Measurements from ENCODE around the gene SCN8A.
"Not testable (repeated sequence)": the region's sequence is repeated elsewhere in the genome, so short reads cannot be mapped to it uniquely, and the experiment has no call there.

Gene SCN8A

DNA sequence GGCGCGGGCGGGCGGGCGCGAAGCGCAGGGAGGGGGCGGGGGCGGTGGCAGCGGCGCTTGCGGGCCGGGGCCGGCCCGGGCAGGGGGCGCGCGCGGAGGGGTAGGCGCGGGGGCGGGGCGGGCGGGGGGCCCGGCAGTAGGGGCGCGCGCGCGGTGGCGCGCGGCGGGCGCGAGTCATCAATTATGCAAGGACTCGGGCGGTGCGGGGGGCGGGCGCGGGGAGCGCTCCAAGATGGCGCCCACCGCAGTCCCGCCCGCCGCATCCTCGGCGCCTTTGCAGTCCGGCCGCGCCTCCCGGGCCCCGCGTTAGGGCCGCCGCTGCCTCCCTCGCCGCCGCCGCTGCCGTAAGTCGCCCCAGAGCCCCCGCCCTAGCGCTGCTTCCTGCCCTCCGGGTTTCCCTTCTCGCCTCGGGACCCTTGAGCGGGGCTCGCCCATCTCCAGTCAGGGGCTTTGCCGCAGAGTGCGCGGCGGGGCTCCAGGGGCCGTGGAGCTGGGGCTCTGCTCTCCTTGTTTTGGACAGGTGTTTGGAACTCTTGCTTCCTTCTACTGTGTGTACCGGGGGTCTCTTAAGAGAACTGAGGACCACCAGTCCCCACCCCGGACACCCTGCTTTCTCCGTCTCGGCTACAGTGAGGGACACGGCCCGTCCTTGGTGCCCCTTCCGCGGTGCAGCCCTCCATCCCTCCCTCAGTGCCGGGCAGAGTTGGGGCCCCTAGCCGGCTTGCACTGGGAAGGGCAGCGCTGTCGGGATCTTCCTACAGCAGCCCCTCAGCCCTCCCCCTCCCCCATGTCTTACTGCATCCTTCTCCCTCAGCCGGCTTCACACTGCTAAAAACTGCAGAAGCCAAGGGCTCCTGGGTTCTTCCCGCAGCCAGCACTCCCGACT is at the start of gene SCN8A:
Gene SCN8A (plus strand): TSS at position 218 of the 886 bp plus-strand sequence. CDS start 71,585 bp downstream, outside the sequence.
- DNase-seq: peak in 1 of 2 experiments; percentile 89

DNA sequence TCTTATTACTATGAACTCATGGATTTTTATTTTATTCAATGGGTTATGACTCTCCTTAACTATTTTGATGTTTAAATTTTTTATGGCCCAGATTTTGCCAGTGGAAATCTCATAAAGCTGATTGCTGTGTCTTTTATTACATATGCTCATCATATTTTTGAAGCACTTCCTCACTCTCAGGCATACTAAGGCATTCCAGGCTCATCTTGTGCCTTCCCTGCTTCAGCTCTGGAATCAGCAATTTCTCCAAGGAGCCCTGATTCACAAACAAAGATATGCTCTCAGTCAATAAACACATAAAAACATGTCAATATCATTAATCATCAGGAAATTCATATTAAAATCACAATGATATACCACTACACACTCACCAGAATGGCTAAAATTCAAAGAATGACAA is 44.9 kb upstream of the SCN8A start:
- DNase-seq: no peak

DNA sequence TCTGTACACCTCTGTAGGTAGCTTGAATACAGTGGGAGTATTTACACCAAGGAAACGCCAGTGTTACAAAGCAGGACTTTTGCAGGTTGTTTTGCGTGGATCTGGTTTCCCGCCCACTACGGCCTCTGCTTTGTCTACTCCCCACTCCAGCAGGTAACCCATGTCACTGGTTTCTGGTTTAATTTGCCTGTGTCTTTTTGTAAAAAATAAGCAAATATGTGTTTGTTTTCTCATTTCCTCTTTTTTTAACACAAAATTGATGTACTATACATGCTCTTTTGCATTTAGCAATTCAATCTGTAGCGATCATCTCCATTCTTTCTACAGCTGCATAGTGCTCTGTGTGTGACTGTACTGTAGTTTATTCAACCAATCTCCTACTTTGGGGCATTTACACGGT is 43.4 kb upstream of the SCN8A start:
- DNase-seq: no peak

DNA sequence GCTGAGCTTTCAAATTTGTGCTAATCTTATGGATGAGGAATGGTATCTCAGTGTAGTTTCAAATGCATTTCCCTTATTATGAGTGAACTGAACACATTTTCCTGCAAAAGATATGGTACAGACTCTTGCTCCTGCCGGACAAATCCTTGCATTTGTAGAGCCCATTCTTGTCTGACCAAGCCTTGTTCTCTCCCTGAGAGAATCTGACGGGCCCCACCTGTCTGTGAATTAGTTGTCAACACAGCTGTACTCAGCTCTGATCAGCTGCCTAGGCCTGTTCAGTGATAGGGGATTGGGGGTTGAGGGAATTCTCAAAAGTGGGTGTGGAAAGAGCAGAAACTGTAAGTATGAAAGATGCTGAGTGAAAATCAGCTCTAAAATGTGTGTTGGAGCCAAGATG is 42.8 kb upstream of the SCN8A start:
- no peak for DNase-seq

DNA sequence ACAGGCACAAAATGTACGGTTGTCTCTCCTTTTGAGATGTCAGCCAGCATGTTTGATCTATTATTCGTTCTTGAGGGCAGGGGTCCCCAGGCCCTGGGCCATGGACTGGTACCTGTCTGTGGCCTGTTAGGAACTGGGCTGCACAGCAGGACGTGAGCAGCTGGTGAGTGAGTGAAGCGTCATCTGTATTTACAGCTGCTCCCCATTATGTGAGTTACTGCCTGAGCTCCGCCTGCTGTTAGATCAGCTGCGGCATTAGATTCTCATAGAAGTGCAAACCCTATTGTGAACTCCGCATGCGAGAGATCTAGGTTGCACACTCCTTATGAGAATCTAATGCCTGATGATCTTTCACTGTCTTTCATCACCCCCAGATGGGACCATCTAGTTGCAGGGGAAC is 41.4 kb upstream of the SCN8A start:
- DNase-seq: no peak

DNA sequence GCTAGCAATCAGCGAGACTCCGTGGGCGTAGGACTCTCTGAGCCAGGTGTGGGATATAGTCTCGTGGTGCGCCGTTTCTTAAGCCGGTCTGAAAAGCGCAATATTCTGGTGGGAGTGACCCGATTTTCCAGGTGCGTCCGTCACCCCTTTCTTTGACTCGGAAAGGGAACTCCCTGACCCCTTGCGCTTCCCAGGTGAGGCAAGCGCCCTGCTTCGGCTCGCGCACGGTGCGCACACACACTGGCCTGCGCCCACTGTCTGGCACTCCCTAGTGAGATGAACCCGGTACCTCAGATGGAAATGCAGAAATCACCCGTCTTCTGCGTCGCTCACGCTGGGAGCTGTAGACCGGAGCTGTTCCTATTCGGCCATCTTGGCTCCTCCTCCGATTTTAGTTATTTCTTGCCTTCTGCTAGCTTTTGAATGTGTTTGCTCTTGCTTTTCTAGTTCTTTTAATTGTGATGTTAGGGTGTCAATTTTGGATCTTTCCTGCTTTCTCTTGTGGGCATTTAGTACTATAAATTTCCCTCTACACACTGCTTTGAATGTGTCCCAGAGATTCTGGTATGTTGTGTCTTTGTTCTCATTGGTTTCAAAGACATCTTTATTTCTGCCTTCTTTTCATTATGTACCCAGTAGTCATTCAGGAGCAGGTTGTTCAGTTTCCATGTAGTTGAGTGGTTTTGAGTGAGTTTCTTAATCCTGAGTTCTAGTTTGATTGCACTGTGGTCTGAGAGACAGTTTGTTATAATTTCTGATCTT is 22.6 kb upstream of the SCN8A start:
- not testable (repeated sequence) for DNase-seq

DNA sequence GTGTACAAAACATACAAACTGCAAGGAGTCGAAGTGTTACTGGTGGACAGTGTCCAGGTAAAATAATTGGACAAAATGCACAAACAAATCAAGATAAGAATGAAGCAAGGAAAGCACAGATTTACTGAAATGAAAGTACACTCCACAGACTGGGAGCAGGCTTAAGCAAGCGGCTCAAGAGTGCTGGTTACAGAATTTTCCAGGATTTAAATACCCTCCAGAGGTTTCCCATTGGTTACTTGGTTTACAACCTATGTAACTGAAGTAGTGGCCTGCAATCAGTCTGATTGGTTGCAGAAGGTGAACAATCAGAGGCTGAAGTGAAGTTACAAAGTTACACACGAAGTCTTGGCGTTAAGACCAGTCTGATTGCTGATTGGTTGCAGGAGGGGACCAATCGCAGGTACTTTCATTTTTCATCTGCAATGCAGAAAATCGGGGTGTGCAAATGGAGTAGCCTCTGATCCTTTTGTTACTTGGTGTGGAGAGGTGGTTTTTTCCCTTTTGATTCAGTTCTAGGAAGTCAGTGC is 11.6 kb upstream of the SCN8A start:
- DNase-seq: no peak

DNA sequence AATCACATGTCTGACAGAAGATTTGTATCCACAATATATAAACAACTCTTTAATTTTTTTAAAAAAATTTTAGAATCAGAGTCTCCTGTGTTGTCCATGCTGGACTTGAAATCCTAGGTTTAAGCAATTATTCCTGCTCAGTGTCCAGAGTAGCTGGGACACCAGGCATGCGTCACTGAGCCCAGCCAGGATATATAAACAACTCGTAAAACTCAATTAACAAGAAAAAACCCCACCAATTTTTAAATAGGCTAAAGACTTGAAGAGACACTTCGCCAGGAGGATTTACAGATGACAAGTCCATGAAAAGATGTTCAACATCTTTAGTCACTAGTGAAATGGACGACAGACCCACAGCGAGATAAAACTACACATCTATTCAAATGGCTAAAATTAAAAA is 2.0 kb upstream of the SCN8A start:
- no peak for DNase-seq

DNA sequence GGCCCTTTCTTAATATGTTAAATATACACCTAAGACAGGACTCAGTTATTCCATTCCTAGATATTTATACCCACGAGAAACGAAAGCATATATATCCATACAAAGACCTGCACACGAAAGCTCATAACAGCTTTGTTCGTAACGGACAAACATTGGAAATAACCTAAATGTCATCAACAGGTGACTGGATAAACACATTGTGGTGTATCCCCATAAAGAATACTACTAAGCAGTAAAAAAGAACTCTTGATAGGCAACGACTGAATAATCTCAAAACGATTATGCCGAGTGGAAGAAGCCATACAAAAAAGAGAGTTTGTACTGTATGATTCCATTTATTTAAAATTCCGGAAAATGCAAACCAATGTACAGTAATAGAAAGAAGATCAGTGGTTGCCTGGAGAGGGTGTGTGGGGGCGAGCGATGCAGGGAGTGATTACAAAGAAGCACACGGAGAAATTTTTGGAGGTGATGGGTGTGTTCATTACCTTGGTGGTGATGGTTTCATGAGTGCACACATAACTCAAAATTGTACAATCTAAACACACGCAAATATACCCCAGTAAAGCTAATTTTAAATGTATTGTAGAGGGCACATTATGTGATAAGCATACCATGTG is 1.4 kb upstream of the SCN8A start:
- DNase-seq: no peak

DNA sequence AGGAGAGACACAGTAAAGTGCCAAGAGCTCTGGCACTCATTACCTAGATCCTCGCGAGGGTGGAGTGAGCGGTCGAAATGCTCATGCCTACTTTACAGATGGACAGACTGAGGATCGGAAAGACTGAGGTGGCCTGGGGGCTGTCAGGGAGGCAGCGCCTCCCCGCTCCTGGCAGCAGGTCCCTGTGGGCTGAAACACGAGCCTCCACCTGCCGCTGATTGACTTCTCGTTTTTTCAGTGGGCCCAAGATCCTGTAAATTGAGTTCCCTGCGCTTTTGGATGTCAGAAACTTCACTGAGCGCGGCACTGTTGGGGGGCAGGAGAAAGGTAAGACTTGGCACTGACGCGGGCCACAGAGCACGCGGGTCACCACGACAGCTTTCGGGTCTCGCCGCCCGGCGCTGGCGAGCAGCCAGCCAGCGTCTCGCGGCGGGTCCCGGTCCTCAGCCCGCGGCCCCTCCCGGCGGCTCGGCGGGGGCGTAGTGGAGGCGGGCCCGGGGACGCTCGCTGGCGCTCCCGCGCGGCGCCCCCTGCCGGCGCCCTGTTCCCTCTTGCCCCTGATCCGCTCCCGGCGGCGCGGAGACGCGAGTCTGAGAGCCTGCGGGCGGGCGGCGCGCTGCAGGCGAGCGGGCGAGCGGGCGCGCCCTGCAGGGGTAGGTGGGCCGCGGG is 552 bp upstream of the SCN8A start:
- peak; percentile 57 to 89 for DNase-seq

DNA sequence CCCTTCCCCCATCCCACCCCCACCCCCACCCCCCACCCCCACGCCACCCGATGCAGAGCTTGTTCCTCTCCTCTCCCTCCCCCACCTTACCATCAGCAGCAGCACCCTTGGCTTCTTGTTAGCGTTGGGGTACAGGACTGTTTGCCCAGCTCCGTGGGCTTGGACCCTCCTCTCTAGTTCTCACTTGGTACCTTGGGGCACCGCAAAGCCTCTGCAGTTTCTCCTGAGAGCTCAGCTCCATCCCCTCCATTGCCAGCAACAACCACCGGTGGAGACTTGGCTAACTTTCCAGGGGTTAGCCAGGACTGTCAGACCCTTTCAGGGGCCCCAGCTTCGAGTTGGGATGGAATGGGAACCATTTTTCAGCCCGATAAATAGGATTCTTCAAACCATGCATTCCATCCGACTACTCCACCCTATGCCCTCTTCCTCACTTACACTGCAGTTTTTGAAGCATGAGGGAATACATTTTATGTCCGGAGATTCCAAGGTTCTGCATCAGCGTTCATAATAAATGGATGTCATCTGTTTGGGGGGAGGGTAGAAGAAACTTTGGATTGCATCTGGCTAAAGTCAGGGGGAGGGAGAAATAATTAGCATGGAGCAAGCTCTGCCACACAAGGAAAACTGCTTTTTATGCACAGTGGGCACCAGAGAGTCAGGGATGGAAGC is 1.1 kb downstream of the SCN8A start:
- DNase-seq: peak in 1 of 2 experiments; percentile 37

DNA sequence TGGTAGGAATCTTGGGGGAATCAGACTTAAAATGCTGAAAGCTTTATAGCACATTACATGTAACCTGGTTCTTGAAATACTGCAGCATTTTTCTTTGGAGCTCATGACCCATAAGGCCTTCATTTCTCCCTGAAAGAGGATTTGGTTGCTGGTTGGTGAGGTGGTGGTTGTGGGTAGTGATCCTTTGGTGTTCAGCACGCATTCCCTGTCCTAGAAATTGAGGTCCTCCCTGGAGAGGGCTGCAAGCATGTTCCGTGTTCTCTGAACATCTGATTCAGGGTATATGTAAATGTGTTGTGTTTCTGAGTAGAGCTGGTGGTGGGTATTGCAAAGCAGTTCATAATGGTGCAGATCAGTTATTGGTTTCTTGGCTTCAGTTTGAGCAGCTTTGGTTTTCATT is 2.0 kb downstream of the SCN8A start:
- DNase-seq: no peak

DNA sequence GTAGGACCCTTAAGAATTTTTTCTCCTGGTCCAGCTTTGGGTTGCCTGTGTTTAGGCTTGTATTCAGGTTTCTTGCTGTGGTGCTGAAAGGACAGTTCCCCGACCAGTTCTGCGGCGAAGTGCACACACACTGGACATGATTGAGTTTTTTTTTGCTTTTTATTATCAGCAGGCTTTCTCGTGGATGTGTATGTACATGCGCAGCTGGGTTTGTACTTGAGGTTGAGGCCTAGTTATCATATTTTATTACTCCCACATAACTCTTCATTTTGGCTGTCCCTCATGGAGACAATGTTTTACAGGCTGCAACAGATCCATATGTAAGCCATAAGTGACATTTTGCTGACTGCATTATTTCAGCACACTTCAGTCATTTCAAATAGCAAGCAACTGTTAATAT is 2.5 kb downstream of the SCN8A start:
- DNase-seq: no peak

DNA sequence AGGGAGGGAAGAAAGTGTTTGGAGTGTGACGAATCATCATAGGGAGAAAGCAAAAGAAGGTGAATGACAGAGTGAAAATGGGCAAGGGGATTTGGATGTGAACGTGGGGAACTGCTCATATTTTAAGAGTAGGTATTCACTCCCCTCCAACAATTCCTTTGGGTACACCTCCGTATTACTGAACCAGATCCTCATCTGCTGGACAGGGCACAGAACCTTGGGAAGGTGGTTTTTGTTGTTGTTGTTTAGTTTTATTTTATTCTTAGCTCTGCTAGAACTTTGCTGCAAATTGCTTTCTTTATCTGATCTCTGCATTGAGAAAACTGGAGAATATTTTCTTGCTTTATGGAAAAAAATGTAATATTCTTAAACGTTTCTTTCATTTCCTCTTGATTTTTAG is 7.1 kb downstream of the SCN8A start:
- DNase-seq: no peak

DNA sequence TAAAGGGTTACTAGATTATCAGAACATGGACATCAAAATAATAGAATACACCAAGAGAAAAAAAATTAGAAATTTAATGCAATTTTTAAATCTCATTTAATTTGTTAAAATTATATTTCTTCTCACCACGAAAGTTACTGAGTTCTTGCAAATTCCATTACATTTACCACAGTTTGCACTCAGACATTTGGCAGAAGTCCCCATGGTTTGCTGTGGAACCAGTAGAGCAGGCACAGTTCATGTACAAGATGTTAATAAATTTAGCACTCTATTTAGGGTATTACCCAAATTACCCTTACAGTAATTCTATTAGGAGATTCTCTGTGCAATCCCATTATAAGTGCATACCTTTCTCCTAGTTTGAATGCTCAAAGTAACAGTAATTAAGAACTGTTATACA is 9.7 kb downstream of the SCN8A start:
- no peak for DNase-seq

DNA sequence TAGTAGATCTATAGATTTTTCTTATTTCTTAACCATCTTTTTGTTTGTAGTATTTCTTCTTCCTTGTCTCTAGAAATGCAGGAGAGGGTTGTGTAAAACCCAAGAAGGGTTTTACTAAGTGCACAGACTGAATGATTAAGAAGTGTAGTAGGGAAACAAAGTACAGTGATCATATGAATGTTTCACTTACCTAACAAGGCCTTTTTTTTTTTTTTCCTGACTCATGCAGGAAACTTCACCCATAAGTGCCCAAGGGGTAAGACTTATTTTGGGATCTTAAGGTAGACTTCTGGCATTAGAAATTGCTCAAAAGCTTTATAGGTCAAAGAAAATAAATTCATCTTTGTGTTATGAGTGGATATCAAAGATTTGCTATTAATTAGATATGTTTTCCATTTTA is 10.2 kb downstream of the SCN8A start:
- DNase-seq: no peak

DNA sequence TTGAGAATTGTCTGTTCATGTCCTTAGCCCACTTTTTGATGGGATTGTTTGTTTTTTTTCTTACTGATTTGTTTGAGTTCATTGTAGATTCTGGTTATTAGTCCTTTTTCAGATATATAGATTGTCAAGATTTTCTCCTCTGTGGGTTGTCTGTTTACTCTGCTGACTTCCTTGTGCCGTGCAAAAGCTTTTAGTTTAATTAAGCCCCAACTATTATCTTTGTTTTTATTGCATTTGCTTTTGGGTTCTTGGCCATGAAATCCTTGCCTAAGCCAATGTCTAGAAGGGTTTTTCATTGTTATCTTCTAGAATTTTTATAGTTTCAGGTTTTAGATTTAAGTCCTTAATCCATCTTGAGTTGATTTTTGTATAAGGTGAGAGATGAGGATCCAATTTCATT is 14.9 kb downstream of the SCN8A start:
- not testable (repeated sequence) for DNase-seq

DNA sequence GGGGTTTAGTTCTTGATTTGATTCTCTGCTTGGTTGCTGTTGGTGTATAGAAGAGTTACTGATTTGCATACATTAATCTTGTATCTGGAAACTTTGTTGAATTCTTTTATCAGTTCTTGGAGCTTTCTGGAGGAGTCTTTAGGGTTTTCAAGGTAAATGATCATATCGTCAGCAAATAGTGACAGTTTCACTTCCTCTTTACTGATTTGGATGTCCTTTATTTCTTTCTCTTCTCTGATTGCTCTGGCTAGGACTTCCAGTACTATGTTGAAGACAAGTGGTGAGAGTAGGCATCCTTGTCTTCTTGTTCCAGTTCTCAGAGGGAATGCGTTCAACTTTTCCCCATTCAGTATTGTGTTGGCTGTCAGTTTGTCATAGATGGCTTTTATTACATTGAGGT is 16.2 kb downstream of the SCN8A start:
- not testable (repeated sequence) for DNase-seq

DNA sequence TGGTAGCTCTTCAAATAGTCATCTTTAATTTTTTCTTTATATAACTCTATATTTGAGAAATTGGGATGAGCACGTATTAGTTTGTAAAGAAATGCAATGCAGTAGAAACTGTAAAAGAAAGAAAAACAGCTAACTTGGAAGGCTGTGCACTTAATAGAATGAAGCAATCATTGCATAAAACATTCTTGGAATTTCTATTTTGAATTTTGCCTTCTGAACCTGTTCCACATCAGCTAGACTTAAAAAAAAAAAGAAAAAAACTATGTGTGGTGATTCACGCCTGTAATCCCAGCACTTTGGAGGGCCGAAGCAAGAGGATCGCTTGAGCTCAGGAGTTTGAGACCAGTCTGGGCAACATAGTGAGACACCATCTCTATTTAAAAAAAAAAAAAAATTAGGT is 29.4 kb downstream of the SCN8A start:
- no peak for DNase-seq

DNA sequence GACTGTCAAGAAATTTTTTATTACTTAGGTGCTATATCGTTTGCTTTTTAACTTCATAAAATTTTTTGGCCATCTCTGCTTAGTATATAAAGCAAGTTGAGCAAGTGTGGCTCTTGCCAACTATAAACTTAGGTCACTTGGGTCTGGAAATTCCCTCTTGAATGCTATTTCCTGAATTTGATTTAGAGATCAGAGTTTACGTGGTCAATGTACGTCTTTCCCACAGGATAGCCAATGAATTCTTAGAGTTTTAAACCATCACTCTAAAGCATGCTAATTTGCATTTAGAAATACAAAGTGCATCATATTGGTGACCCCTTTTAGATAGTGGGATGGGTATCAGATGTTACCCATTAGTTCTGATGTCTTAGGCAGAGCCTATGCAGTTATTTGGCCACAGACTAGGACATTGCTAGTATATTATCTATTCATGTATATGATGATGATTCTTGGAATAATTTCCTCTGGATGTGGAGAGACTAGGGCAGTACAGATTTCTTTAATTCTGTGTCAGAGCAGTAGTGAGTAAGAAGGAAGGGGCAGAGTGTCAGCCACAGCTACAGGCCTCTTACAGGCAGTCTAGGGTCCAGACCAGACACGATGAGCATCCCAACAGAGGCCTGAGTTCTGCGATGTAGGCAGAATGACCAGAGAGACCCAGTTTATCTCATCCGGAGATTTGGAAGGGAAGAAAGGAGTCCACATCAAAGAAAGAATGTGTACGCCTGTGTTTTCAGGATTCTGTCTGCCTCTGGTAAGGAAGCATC is 30.3 kb downstream of the SCN8A start:
- DNase-seq: no peak

DNA sequence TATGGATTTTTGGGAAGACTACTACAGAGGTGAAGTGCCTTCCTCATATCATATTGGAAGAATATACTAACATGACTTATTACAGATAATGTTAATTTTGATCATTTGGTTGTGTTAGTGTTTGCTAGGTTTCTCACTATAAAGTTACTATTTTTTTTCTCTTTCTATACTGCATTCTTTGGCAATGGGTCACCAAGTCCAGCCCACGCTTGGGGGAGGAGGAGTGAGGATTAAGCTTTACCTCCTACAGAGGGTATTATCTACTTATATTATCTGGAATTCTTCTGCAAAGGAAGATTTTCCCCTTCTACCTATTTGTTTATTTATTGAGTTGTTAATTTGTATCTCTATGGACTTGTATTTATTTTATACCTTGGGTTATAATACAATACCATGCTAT is 31.5 kb downstream of the SCN8A start:
- DNase-seq: no peak

DNA sequence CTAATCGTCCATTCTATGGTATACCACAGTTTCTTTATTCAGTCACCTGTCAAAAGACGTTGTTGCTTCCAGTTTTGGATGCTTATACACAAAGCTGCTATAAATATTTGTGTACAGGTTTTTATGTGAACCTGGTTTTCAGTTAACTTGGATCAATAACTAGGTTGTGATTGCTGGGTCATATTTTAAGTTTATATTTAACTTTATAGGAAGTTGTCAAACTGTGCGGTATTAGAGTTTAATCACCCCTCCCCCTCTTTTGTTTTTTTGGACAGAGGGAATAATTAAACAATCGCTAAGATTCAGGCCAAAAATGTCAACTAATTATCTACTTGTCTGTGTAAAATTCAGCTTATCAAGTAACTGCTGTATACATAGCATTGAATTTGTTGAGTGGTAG is 34.3 kb downstream of the SCN8A start:
- no peak for DNase-seq

Measured in NCI-H446 (cell line).